SK-N-SH (cell line): ENCODE results near the gene GLTP. TPM values are rescaled to one million over a fixed set of nuclear protein-coding genes. Genes with fewer than 3 reads are reported as not detected.

ENCODE experiments used
- CTCF ChIA-PET: fragments of 300-600, 350-600 bp; formaldehyde crosslinking; extraction: SDS; loops from one replicate; lab custom pipeline; 2021; lab: Yijun Ruan, JAX
- POLR2A ChIA-PET: fragments of 350-600 bp; sonication (Branson Sonifier 250); formaldehyde crosslinking; extraction: SDS; loops from one replicate; lab custom pipeline; 2020; ENCODE audit warnings: antibody characterized with exemption, inconsistent platforms; lab: Yijun Ruan, JAX
- DNase-seq: peaks from one replicate; pipeline ENCODE4 v3.0.0; 2012
- H2AFZ ChIP-seq: fragments of 200-600 bp; sonication (generic); 2 replicates; pipeline ENCODE4 v1.8.1; 2016; ENCODE audit warnings: antibody characterized with exemption, mild to moderate bottlenecking, low read depth
- H3F3A ChIP-seq: fragments of 200-600 bp; sonication (generic); replicated peaks from 2 replicates; pipeline ENCODE3; 2016; ENCODE audit warnings: antibody characterized with exemption, mild to moderate bottlenecking; ENCODE audit not compliant: insufficient read depth
- H3K27ac ChIP-seq, 2 experiments: fragments of 200-500 bp in 1 of 2; fragments of 200-600 bp in 1 of 2; sonication (Bioruptor generic) in 1 of 2; sonication (generic), shearing (Covaris generic) in 1 of 2; 2 replicates each; pipeline versions ENCODE4 v1.5.1 to v1.6.1; 2014 to 2016; ENCODE audit warnings: low read depth in 2 of 2, inconsistent platforms in 1 of 2, low read length in 1 of 2, mild to moderate bottlenecking in 1 of 2, mixed read lengths in 1 of 2
- H3K27me3 ChIP-seq: fragments of 200-600 bp; sonication (generic), shearing (Covaris generic); 2 replicates; pipeline ENCODE4 v1.6.1; 2016; ENCODE audit warnings: mixed run types; ENCODE audit not compliant: insufficient read depth
- H3K36me3 ChIP-seq, 2 experiments: fragments of 200-500 bp in 1 of 2; fragments of 200-600 bp in 1 of 2; sonication (Bioruptor generic) in 1 of 2; sonication (generic) in 1 of 2; replicated peaks in 1 of 2; 2 replicates each; pipeline versions ENCODE3 to v1.5.1; 2014 to 2016; ENCODE audit warnings: low read length in 1 of 2, mild to moderate bottlenecking in 1 of 2; ENCODE audit not compliant: insufficient read depth in 2 of 2, control insufficient read depth in 1 of 2
- H3K4me1 ChIP-seq, 2 experiments: fragments of 200-500 bp in 1 of 2; fragments of 200-600 bp in 1 of 2; sonication (Bioruptor generic) in 1 of 2; sonication (generic), shearing (Covaris generic) in 1 of 2; 2 replicates each; pipeline versions ENCODE4 v1.5.1 to v1.6.1; 2014 to 2016; ENCODE audit warnings: low read depth in 1 of 2, low read length in 1 of 2, mixed run types in 1 of 2; ENCODE audit not compliant: insufficient read depth in 2 of 2, control insufficient read depth in 1 of 2
- H3K4me2 ChIP-seq: fragments of 200-600 bp; sonication (generic), shearing (Covaris generic); 2 replicates; pipeline ENCODE4 v1.6.1; 2017; ENCODE audit warnings: mixed run types
- H3K4me3 ChIP-seq, 2 experiments: fragments of 200-500 bp in 1 of 2; fragments of 200-600 bp in 1 of 2; sonication (Bioruptor generic) in 1 of 2; sonication (generic), shearing (Covaris generic) in 1 of 2; 2 replicates each; pipeline versions ENCODE4 v1.5.1 to v1.8.1; 2014 to 2016; ENCODE audit warnings: low read depth in 2 of 2, inconsistent platforms in 1 of 2, low read length in 1 of 2, mild to moderate bottlenecking in 1 of 2, mixed read lengths in 1 of 2, moderate library complexity in 1 of 2
- H3K79me2 ChIP-seq: fragments of 200-600 bp; sonication (generic); 2 replicates; pipeline ENCODE4 v1.8.1; 2017; ENCODE audit warnings: mild to moderate bottlenecking; ENCODE audit not compliant: insufficient read depth
- H3K9ac ChIP-seq: fragments of 200-600 bp; sonication (generic); 2 replicates; pipeline ENCODE4 v1.6.1; 2017; ENCODE audit warnings: mixed run types
- H3K9me2 ChIP-seq: fragments of 200-600 bp; sonication (generic); 2 replicates; pipeline ENCODE4 v1.6.1; 2017; ENCODE audit warnings: mixed run types
- H3K9me3 ChIP-seq: fragments of 200-600 bp; sonication (generic); 2 replicates; pipeline ENCODE4 v1.6.1; 2017; ENCODE audit warnings: mixed run types, mild to moderate bottlenecking, moderate library complexity
- H4K20me1 ChIP-seq: fragments of 200-600 bp; sonication (generic); 2 replicates; pipeline ENCODE4 v1.6.1; 2017; ENCODE audit warnings: mild to moderate bottlenecking, mixed run types; ENCODE audit not compliant: insufficient read depth
- CTCF ChIP-seq: fragments of 200-600 bp; sonication (generic); IDR thresholded peaks from 2 replicates; pipeline ENCODE4 v1.6.1; 2017; ENCODE audit warnings: antibody characterized with exemption, mild to moderate bottlenecking, moderate library complexity
- FOXJ3 ChIP-seq: sonication (generic); formaldehyde crosslinking; IDR thresholded peaks from 2 replicates; pipeline ENCODE4 v1.5.1; 2020; ENCODE audit warnings: mild to moderate bottlenecking, missing genetic modification reagents
- FOXM1 ChIP-seq: IDR thresholded peaks from 2 replicates; pipeline ENCODE4 v1.4.0; 2012; ENCODE audit warnings: low read depth, mild to moderate bottlenecking
- GABPA ChIP-seq: IDR thresholded peaks from 2 replicates; pipeline ENCODE4 v1.4.0; 2012; ENCODE audit warnings: low read depth, mild to moderate bottlenecking
- GATA2 ChIP-seq: sonication (generic); formaldehyde crosslinking; IDR thresholded peaks from 2 replicates; pipeline ENCODE4 v1.5.0; 2020; ENCODE audit warnings: mild to moderate bottlenecking, missing genetic modification reagents
- IRF3 ChIP-seq: fragments of 150-350 bp; IDR thresholded peaks from 2 replicates; pipeline ENCODE4 v1.6.1; 2016; ENCODE audit warnings: mild to moderate bottlenecking, low read depth, low read length
- MAX ChIP-seq: IDR thresholded peaks from 2 replicates; pipeline ENCODE4 v1.4.0; 2012; ENCODE audit warnings: low read depth
- MEF2A ChIP-seq: IDR thresholded peaks from 2 replicates; pipeline ENCODE4 v1.4.0; 2012; ENCODE audit warnings: low read depth, borderline replicate concordance
- NFIC ChIP-seq: IDR thresholded peaks from 2 replicates; pipeline ENCODE4 v1.4.0; 2012; ENCODE audit warnings: borderline replicate concordance
- POLR2AphosphoS5 ChIP-seq: IDR thresholded peaks from 2 replicates; pipeline ENCODE4 v1.6.1; 2012; ENCODE audit warnings: low read depth, low read length
- RCOR1 ChIP-seq: fragments of 150-350 bp; IDR thresholded peaks from 2 replicates; pipeline ENCODE4 v1.6.1; 2017; ENCODE audit warnings: antibody characterized with exemption, low read length
- REST ChIP-seq: IDR thresholded peaks from 2 replicates; pipeline ENCODE4 v1.6.1; 2012; ENCODE audit warnings: mild to moderate bottlenecking, low read depth, low read length, moderate library complexity
- SIN3A ChIP-seq: IDR thresholded peaks from 2 replicates; pipeline ENCODE4 v1.6.1; 2012; ENCODE audit warnings: low read depth, mild to moderate bottlenecking, low read length, moderate library complexity, borderline replicate concordance
- TCF12 ChIP-seq: IDR thresholded peaks from 2 replicates; pipeline ENCODE4 v1.4.0; 2012
- TEAD4 ChIP-seq: IDR thresholded peaks from 2 replicates; pipeline ENCODE4 v1.4.0; 2012; ENCODE audit warnings: mild to moderate bottlenecking, borderline replicate concordance; ENCODE audit not compliant: insufficient read depth
- USF1 ChIP-seq: IDR thresholded peaks from 2 replicates; pipeline ENCODE4 v1.4.0; 2012; ENCODE audit warnings: low read depth, borderline replicate concordance
- YY1 ChIP-seq: IDR thresholded peaks from 2 replicates; pipeline ENCODE4 v1.4.0; 2012; ENCODE audit warnings: low read depth, mild to moderate bottlenecking
- WGBS: methylation state at CpG from one replicate; pipeline ENCODE4 v1.1.6; 2017; ENCODE audit warnings: low lambda C conversion rate; 5-methylcytosine and 5-hydroxymethylcytosine counted together
- polyA plus RNA-seq, 3 experiments: library from polyadenylated mRNA; depleted of rRNA; stranded (reverse); fragments of >200 nt; gene quantifications; 2 replicates each; pipeline ENCODE4 v1.2.3, GENCODE V29; 2012
- TF ChIP-seq, protein P1 (sequence below): IDR thresholded peaks from 2 replicates; pipeline ENCODE4; 2012

Gene GLTP
- polyA plus RNA-seq, 1 of the 3 experiments (the other 2 are of a cell fraction), result 23.0 TPM

GRCh38 chr12:109813810-109814416 is 66.4 kb downstream of the GLTP start:
- Histone ChIP-seq H3K27me3 (no peaks in the 10 kb centered on the region), H3K4me3 (no peak overlapping the region), H3K9me3 (no peaks in the 10 kb centered on the region), H3K4me1 (no peaks in the 10 kb centered on the region), H3K27ac (no peak overlapping the region), H3K9ac (no peak overlapping the region), H3K9me2 (no peaks in the 10 kb centered on the region), H3K79me2 (no peaks in the 10 kb centered on the region), H3K4me2 (no peak overlapping the region)
- no peak for DNase-seq
- CTCF ChIA-PET, result interaction anchor here (0.6 to 2.3 kb wide), 3 partner anchors 8 to 39 kb away, joined by 3 to 15 read pairs (median 11); no protein-coding TSS in a partner anchor
- TF ChIP-seq TEAD4 (no peak), USF1 (no peak), NFIC (no peak), POLR2AphosphoS5 (no peak), IRF3 (no peak), RCOR1 (no peak), YY1 (no peak), MEF2A (no peak), CTCF (no peak), TCF12 (no peak), GATA2 (no peak), FOXJ3 (CRISPR knock-in tag) (no peak), GABPA (no peak), MAX (no peak), FOXM1 (no peak), SIN3A (no peak), REST (no peak)
- TF ChIP-seq, protein P1, sequence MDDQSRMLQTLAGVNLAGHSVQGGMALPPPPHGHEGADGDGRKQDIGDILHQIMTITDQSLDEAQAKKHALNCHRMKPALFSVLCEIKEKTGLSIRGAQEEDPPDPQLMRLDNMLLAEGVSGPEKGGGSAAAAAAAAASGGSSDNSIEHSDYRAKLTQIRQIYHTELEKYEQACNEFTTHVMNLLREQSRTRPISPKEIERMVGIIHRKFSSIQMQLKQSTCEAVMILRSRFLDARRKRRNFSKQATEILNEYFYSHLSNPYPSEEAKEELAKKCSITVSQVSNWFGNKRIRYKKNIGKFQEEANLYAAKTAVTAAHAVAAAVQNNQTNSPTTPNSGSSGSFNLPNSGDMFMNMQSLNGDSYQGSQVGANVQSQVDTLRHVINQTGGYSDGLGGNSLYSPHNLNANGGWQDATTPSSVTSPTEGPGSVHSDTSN, result no peak
- TF ChIP-seq, all 33 proteins: peak for 0
- no peak overlapping the region for H2AFZ ChIP-seq
- H3K36me3 ChIP-seq, result peaks cover 0 to 8% of the 10 kb centered on the region in 2 experiments
- POLR2A ChIA-PET, result no interaction called here
- H3F3A ChIP-seq, result no peaks in the 10 kb centered on the region
- WGBS, result 77% methylated on average over 6 of the region's 6 CpGs
- H4K20me1 ChIP-seq, result no peaks in the 10 kb centered on the region
